Gastroesophageal sphincter (tissue), 3 donors: ENCODE measurements around the gene YKT6.
A peak's percentile ranks its signal among the peaks of the same experiment; 100 is the strongest.

Experiments
- CTCF ChIP-seq, 4 experiments: fragments of 200-600 bp in 2 of 4; fragments of 450-650 bp in 2 of 4; sonication (generic) in 1 of 4; IDR thresholded peaks; one replicate each; pipeline ENCODE4 v1.5.1; 2017 to 2019; ENCODE audit warnings: antibody characterized with exemption in 4 of 4, mild to moderate bottlenecking in 2 of 4, moderate library complexity in 2 of 4
- EP300 ChIP-seq: sonication (generic); formaldehyde crosslinking; IDR thresholded peaks from one replicate; pipeline ENCODE4 v1.6.1; 2017; ENCODE audit warnings: antibody characterized with exemption, mild to moderate bottlenecking

DNA sequence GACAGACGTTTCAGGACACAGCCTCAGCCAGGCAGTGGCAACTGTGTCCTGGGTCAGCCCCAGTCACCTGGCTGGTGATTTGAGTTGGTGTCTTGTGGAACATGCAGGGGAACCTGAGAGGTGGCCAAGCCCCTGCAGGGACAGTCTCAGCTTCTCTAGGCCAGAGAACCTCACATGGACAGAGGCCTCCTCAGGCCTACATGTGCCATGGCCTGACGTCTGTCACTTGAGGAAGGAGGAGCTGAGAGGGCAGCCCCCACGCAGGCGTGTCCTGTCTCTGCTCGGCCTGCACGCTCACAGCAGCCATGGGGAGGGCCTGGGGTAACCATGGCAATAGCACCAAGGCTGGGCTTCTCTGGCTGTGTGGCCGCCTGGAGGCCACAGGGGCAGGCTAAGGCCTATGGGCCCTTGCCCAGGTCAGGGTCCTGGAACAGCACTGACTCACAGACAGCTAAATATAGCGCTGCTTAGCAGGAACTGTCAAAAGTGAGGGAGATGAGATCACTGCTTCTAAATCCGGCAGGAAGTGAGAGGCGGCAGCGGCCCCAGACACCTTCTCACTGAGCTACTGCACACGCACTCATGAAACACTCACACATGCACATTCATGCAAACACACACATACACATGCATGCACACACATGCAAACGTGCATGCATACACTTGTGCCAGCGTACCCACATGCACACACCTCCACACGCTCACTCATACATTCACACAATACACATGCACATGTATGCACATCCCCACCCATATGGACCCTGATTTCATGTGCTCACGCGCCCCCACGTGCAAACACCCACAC is 57.0 kb downstream of the YKT6 start:
- TF ChIP-seq CTCF (IDR thresholded peaks at IDR 0.05) (peak in 1 of 4 experiments; percentile 28), EP300 (no peak)
